Coronary artery (tissue), 2 donors: ENCODE results near the gene KRTAP9-7.
"Not testable (repeated sequence)": the region's sequence is repeated elsewhere in the genome, so short reads cannot be mapped to it uniquely, and the experiment has no call there.

Experiments used
- DNase-seq: peaks from one replicate; pipeline ENCODE4 v3.0.0-alpha.2; 2017; ENCODE audit warnings: low spot score
- H3K27ac ChIP-seq, 2 donors: fragments of 200-600 bp; sonication (generic); one replicate each; pipeline ENCODE4 v1.5.1; 2016 to 2019
- H3K4me3 ChIP-seq: fragments of 200-600 bp; sonication (generic); 2 replicates; pipeline ENCODE4 v1.5.1; 2016; ENCODE audit warnings: mild to moderate bottlenecking, moderate library complexity
- TF ChIP-seq, protein P1 (sequence below): fragments of 200-600 bp; sonication (generic); IDR thresholded peaks from one replicate; pipeline ENCODE4 v1.5.1; 2019; ENCODE audit warnings: antibody characterized with exemption

The KRTAP9-7 gene

DNA sequence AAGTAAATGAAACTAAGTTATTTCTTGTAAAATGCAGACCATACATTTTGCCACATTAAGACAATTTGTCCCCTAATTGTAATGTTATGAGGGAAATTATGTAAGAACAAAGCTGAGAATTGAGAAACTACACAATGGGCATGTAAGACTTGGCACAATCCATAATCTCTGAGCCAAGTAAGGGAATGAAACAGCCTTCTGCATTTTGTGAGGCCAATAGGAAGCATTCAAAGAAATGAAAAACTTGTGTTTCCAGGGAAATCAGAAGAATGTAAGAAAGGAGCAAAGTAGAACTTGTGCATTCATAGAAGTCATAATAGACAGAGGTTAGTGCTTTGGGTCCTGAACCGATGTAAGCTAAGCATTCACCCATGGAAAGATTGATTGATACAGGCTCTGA is 24.2 kb upstream of the KRTAP9-7 start:
- TF ChIP-seq, protein P1, sequence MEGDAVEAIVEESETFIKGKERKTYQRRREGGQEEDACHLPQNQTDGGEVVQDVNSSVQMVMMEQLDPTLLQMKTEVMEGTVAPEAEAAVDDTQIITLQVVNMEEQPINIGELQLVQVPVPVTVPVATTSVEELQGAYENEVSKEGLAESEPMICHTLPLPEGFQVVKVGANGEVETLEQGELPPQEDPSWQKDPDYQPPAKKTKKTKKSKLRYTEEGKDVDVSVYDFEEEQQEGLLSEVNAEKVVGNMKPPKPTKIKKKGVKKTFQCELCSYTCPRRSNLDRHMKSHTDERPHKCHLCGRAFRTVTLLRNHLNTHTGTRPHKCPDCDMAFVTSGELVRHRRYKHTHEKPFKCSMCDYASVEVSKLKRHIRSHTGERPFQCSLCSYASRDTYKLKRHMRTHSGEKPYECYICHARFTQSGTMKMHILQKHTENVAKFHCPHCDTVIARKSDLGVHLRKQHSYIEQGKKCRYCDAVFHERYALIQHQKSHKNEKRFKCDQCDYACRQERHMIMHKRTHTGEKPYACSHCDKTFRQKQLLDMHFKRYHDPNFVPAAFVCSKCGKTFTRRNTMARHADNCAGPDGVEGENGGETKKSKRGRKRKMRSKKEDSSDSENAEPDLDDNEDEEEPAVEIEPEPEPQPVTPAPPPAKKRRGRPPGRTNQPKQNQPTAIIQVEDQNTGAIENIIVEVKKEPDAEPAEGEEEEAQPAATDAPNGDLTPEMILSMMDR, result no peak
- Histone ChIP-seq H3K4me3 (no peak overlapping the region), H3K27ac (no peak overlapping the region)
- DNase-seq, result no peak

DNA sequence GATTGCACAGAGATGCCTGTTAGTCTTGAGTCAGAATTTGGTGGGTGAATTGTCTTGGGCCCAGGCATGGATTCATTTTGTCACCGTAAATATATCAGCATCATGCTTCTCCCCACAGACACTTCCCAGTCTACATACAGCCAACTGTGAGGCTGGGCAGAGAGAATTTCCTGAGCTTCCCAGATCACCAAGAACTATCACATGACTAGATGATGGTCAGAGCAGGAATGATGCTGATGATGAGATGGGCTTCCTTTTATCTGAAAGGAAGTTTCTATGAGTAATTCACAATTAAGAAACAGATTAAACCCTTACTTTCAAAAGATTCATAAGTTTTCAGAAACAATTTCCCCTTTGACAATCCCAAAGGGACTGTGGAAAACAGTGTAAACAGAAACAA is 20.6 kb upstream of the KRTAP9-7 start:
- Histone ChIP-seq H3K27ac (no peak overlapping the region), H3K4me3 (no peak overlapping the region)
- TF ChIP-seq, protein P1, result no peak
- no peak for DNase-seq

DNA sequence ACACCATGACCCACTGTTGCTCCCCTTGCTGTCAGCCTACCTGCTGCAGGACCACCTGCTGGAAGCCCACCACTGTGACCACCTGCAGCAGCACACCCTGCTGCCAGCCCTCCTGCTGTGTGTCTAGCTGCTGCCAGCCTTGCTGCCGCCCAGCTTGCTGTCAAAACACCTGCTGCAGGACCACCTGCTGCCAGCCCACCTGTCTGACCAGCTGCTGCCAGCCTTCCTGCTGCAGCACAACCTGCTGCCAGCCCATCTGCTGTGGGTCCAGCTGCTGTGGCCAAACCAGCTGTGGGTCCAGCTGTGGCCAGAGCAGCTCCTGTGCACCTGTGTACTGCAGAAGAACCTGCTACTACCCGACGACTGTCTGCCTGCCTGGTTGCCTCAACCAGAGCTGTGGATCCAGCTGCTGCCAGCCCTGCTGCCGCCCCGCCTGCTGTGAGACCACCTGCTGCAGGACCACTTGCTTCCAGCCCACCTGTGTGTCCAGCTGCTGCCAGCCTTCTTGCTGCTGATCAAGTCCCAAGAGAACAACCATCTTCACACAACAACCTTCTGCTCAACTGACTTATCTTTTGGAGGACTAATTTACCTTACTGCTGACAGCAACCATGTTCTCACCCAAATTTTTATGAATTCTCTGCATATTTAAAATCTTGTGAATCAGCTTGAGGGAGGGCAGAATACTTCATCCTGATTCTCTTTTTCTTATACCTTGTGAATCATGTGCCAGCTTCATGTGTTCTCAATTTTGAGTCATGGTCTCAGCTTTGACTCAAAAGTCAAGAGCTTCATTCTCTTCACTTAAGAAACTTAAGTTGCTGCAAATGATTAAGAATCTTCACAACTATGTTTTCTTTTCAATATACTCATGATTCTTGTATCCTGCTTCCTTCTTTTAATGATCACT is 19.9 kb upstream of the KRTAP9-7 start, which contains the start of gene KRTAP9-9:
KRTAP9-9 (plus strand) TSS at position 4 of the 910 bp plus-strand sequence.
- DNase-seq, H3K4me3 ChIP-seq, H3K27ac ChIP-seq: not testable (repeated sequence)

DNA sequence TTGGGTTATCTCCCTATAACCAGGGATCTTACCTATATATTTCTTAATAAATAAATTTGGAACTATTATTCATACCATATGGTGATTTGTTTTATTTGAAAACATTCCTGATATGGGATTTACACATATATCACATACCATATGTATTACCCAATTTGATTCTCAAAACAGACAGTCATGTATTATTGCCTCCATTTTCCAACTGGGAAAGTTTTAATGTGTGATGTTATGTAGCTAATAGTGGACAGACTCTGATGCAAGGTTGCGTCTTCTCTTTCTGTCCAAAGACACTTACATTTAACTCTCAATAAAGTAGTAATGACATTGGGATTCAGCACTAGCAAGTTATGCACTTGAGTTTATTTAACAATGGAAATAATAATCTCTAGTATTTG is 19.2 kb upstream of the KRTAP9-7 start:
- DNase-seq, result no peak
- TF ChIP-seq, protein P1, result no peak
- H3K27ac ChIP-seq, result no peak overlapping the region
- H3K4me3 ChIP-seq, result no peak overlapping the region

DNA sequence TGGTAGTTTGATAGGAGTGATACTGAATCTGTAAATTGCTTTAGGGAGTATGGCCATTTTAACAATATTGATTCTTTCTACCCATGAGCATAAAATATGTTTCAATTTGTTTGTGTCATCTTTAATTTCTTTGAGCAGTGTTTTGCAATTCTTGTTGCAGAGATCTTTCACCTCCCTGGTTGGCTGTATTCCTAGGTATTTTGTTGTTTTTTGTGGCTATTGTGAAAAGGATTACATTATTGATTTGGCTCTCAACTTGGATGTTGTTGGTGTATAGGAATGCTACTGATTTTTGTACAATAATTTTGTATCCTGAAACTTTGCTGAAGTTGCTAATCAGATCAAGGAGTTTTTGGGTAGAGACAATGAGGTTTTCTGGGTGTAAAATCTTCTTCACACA is 17.1 kb upstream of the KRTAP9-7 start:
- Histone ChIP-seq H3K4me3 (no peak overlapping the region), H3K27ac (no peak overlapping the region)
- TF ChIP-seq, protein P1, result no peak
- DNase-seq, result no peak

DNA sequence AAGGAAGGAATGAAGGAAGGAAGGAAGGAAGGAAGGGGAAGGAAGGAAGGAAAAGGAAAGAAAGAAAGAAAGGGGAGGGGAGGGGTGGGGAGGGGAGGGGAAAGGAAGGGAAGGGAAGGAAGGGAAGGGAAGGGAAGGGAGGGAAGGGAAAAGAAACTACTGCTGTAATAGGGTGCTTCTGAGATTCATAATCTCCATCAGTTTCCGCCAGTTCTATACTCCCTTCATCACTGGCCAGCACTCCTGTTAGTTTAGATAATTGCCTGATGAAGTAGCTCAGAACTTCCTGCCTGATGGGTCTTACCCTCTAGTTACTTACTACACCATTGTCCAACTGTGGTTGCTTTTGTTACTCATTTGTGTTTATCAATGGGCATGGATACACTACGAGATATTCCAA is 12.3 kb upstream of the KRTAP9-7 start:
- Histone ChIP-seq H3K27ac (no peak overlapping the region), H3K4me3 (no peak overlapping the region)
- TF ChIP-seq, protein P1, result no peak
- DNase-seq, result no peak

DNA sequence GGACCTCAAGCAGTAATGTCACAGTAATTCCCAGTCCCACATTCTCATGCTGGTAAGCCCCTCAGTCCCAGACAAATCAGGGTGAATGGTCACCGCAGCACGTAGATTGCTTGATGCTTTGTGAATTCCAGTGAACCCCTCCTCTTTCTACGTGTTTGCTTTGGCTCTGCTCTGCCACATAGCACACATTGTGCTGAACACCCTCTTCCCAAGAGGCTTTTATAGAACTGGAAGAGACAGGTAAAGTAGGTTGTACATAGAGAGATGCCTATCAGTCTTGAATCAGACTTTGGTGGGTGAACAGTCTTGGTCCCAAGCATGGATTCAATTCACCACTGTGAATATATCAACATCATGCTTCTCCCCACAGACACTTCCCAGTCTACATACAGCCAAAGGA is 10.9 kb upstream of the KRTAP9-7 start:
- H3K27ac ChIP-seq, result no peak overlapping the region
- no peak for DNase-seq
- no peak overlapping the region for H3K4me3 ChIP-seq
- TF ChIP-seq, protein P1, result no peak
